GM18858 (cell line): ENCODE measurements around the gene SLC6A18.
"Not testable (repeated sequence)": the region's sequence is repeated elsewhere in the genome, so short reads cannot be mapped to it uniquely, and the experiment has no call there.

Source experiments
- ATAC-seq: cut with Tn5 transposase; IDR thresholded peaks from one replicate; pipeline ENCODE4 v1.9.1; 2021; ENCODE audit not compliant: unreplicated experiment

SLC6A18 gene

GRCh38 chr5:1273745-1274144, 48.6 kb downstream of the SLC6A18 start:
- ATAC-seq, result no peak

DNA sequence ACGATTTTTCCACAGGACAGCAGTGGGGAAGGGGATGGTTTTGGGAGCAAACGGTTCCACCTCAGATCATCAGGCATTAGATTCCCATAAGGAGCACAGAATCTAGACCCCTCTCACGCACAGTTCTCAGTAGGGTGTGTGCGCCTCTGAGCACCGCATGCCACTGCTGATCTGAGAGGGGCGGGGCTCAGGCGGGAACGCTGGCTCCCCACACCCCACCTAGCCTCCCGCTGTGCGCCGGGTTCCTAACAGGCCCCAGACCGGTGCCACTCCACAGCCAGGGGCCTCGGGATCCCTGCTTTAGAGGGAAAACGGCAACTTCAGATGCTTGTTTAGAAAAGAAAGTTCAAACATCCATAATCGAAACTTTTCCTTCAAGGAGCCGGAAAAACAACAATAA, 49.3 kb downstream of the SLC6A18 start:
- no peak for ATAC-seq

DNA sequence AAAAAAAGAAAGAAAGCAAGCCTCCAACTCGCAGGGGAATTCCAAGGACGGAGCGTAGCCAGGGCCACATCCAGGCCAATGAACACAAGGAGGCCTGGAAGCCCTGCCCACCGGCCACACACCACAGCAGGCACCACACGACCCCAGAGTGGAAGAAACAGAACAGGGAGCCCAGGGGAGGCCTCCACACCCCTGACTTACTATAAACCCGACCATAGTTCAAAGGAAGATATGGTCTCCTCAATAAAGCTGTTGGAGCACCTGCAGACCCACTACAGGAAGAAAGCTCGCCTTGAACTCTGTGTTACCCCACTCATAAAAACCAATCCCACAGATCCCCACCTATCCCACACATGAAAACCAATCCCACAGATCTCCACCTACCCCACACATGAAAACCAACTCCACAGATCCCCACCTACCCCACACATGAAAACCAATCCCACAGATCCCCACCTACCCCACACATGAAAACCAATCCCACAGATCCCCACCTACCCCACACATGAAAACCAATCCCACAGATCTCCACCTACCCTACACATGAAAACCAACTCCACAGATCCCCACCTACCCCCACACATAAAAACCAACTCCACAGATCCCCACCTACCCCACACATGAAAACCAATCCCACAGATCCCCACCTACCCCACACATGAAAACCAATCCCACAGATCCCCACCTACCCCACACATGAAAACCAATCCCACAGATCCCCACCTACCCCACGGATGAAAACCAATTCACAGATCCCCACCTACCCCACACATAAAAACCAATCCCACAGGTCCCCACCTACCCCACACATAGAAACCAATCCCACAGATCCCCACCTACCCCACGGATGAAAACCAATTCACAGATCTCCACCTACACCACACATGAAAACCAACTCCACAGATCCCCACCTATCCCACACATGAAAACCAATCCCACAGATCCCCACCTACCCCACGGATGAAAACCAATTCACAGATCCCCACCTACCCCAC, 50.5 kb downstream of the SLC6A18 start:
- ATAC-seq, result not testable (repeated sequence)

DNA sequence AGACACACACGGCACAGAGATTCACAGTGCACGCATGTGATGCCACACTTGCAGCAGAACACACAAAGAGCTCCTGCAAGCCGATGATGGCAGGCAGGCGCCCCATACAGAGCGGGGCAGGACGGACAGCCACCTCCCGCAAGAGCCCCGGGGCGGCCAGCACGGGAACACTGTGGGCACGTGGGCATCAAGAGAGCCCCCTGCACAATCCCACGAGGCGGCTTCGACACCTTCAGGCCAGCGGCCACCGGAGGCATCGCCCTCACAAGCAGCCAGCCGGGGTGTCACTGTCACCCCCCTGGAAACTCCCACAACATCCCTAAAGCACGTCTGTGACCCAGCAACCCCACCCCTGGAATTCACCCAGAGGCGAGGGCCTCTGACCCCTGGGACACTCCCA, 51.7 kb downstream of the SLC6A18 start:
- no peak for ATAC-seq

DNA sequence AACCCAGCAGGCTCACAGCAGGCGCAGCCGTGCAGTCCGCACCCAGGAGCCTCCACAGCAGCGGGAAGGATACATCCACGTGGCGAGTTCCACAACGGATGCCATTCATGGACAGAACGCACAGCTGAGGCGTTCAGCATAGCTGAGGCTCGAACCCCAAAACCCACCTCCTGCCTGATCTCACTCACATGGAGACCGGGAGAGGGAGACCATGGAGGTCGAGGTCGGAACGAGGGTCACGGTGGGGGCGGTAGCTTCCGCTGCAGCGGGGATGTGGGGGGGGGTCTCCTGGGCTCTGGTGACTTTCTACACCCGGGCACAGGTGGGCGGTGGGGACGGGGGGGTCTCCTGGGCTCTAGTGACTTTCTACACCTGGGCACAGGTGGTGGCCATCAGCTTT, 52.1 kb downstream of the SLC6A18 start:
- no peak for ATAC-seq

DNA sequence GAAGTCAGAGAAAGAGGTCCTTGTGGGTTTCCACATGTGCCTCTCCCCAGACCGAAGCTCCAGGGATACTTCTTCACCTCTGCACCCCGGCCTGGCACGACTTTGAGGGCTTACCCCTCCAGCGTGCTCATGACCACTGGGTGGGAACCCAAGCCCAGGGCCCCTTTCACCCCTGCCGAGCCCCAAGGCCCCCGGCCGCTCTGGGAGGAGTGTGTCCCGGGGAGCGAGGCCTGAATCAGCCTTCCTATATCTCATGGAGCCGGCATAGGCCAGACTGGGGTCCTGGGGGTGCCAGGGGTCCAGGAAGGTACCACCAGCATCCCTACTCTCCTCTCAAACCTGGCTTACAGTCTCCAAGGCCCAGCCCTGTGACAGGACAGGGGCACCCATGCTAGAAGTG, 52.6 kb downstream of the SLC6A18 start:
- no peak for ATAC-seq

DNA sequence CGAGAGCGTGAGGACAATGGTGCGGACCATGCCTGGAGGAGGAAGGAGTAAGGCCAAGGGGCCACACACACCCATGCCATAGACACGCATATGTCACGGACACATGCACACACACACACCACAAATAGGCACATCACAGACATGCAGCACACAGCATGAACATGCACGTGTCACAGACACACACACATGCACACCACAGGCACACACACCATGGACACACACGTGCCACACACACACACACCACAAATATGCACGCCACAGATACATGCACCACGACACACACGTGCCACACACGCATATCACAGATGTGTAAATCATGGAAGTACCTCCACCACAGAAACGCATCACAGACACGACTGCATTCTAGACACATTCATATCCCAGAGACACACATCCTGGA, 53.0 kb downstream of the SLC6A18 start:
- ATAC-seq, result no peak

GRCh38 chr5:1278656-1279442, 53.7 kb downstream of the SLC6A18 start:
- ATAC-seq, result no peak

DNA sequence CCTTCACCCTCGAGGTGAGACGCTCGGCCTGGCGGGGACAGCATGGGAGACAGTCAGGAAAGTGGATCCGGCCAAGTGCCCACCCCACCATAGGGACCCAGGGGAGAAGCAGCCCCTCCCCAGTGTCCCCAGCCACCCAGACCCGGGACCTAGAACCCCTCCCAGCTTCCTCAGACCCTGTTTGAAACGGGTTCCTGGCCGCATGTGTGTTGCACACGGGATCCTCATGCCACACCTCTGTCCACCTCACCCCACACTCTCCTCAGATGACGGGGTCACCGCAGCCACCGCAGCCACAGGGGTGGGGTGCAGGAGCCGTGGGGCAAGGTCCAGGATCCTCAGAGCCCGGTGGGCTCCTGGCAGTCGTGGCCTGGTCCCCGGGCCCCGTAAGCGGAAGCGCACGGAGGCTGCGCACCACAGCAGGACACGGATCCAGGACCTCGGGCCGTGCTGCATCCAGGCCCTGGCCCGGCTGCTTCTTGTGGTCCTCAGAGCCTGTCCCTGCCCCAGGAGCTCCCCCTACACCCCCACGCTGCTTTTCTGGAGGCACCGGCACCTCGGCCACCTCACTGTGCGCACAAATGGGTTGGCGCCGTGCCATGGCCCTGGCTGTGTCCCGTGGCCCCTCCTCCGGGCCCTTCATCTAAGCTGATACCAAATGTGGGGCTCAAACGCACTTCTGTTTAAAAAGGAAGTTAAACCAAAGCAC, 54.4 kb downstream of the SLC6A18 start:
- no peak for ATAC-seq

DNA sequence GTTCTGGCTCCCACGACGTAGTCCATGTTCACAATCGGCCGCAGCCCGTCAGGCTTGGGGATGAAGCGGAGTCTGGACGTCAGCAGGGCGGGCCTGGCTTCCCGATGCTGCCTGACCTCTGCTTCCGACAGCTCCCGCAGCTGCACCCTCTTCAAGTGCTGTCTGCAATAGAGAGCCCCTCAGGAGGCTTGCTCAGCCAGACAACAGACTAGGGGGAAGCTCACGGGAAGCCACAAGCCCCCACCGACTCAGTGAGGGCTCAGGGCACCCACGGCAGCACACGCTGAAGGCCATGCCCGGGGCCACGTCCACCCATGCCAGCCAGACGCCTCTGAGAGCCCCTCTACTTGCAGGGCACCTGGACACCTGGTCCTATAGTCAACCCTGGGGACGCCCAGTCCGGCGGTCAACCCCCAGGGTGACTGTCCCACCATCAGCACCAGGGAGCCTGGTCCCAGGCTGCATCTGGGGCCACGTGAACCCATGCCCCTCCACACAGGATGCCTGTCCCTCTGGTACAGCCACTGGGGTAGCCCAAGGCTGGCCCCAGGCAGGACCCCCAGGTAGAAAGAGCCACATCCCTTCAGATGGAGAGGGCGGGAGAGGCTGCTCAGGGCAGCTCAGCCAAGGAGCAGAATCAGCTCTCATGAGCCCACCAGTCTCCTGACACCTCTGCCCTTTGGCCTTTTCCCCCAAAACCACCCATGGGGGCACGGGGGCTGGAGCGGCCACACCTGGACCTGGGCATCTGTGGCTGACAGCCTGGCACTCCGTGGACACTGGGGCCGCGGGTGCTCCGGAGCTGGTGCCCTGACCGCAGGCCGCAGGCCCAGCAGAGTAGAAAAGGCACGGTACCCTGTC, 55.2 kb downstream of the SLC6A18 start:
- ATAC-seq, result no peak

DNA sequence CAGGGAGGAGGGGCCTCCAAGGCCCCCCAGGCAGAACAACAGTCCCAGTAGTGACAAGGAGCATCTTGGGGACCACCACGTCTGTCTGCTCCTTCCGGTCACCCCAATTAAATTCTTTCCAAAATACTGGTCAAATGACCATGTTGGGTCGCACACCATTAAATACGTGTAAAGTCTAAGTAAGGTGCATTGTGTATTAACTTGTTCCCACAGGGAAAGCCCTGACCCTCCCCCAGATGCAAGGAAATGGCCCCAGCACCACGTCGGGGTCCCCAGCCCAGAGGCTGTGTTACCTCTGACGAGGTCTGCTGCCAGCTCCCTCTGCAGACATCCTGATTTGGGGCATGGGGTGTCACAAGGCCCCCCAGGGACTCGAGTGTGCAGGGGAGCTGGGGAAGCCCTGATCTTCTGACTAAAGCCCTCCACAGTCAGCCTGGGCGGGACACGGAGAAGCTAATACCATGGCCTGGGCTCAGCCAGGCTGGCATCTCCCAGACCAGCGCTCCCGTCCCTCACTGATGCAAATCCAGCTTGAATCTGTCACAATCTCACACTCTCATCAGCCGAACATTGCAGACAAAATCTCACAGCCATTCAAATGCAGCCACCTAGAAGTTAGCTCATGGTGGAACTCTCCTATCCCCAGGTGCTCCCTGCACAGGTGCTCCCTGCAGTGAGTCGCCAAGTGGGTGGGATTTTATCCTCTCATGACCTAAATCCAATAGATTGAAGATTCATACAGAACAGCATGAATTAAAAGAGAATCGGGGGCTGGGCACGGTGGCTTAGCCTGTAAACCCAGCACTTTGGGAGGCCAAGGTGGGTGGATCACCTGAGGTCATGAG, 56.1 kb downstream of the SLC6A18 start:
- ATAC-seq, result no peak

DNA sequence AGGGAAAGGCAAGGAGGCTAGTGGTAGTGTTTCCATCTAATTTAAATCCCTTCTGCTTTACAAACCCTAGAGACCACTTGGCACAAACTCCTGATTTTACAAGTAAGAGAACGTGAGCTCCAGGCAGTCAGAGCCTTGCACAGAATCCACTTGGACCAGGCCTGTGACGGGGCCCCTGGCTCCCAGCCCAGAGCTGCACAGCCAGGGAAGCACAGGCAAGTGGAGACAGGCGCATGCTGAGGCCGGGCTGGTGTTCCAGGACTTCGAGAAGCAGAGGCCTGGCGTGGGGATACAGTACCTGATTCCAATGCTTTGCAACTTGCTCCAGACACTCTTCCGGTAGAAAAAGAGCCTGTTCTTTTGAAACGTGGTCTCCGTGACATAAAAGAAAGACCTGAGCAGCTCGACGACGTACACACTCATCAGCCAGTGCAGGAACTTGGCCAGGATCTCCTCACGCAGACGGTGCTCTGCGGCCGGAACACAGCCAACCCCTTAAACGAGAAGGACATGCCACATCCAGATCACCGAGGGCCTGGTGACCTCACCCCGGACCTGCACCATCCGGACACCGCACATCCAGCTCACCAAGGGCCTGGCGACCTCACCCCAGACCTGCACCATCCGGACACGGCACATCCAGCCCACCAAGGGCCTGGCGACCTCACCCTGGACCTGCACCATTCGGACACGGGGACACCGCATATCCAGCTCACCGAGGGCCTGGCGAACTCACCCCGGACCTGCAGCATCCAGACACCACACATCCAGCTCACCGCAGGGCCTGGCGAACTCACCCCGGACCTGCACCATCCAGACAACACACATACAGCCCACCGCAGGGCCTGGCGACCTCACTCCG, 57.2 kb downstream of the SLC6A18 start:
- no peak for ATAC-seq

GRCh38 chr5:1282993-1283728, 58.0 kb downstream of the SLC6A18 start:
- ATAC-seq, result not testable (repeated sequence)

- ATAC-seq, result not testable (repeated sequence)
Measured at GRCh38 chr5:1283729-1284041, 58.5 kb downstream of the SLC6A18 start.

DNA sequence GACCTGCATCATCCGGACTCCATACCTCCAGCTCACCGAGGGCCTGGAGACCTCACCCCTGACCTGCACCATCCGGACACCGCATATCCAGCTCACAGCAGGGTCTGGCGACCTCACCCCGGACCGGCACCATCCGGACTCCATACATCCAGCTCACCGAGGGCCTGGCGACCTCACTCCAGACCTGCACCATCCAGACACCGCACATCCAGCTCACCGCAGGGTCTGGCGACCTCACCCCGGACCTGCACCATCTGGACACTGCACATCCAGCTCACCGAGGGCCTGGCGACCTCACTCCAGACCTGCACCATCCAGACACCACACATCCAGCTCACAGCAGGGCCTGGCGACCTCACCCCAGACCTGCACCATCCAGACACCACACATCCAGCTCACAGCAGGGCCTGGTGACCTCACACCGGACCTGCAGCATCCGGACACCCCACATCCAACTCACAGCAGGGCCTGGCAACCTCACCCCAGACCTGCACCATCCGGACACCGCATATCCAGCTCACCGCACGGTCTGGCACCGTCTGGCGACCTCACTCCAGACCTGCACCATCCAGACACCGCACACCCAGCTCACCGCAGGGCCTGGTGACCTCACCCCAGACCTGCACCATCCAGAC, 59.3 kb downstream of the SLC6A18 start:
- not testable (repeated sequence) for ATAC-seq

- no peak for ATAC-seq
Measured at GRCh38 chr5:1285141-1285540, 60.0 kb downstream of the SLC6A18 start.

GRCh38 chr5:1285883-1286291, 60.7 kb downstream of the SLC6A18 start:
- ATAC-seq, result no peak
